SK-N-MC (cell line): Measurements from ENCODE around the gene PDE11A.

Experiments used
- EZH2 ChIP-seq: fragments of 200-600 bp; sonication (generic); IDR thresholded peaks from one replicate; pipeline ENCODE4 v1.6.1; 2017; ENCODE audit warnings: antibody characterized with exemption
- FOXP2 ChIP-seq: optimal IDR thresholded peaks from 2 replicates; pipeline ENCODE3; 2011; ENCODE audit warnings: mild to moderate bottlenecking, moderate library complexity; ENCODE audit not compliant: insufficient read depth; ENCODE audit errors: extremely low read length, control extremely low read depth
- POLR2AphosphoS5 ChIP-seq: IDR thresholded peaks from 2 replicates; pipeline ENCODE4 v1.6.1; 2012; ENCODE audit warnings: mild to moderate bottlenecking, low read depth, low read length, borderline replicate concordance

DNA sequence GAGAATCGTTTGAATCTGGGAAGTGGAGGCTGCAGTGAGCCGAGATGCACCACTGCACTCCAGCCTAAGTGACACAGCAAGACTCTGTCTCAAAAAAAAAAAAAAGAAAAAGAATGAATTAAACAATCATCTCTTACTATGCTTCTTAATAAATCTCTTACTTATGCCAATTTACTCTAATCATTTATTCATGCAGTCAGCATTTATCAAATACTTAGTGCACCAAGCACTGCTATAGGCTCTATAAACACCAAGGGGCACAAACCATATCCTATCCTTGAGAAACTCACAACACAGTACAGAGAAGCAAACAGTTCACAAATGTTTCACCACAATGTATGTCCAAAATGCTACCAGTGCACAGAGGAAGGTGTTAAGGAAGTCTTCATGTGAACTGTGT lies 189.4 kb downstream of the PDE11A start:
- no peak for TF ChIP-seq EZH2
- TF ChIP-seq POLR2AphosphoS5: no peak
- TF ChIP-seq FOXP2: no peak
